DMS153 (cell line): ENCODE data around the gene ZDHHC14.
"Not testable (repeated sequence)": the region's sequence is repeated elsewhere in the genome, so short reads cannot be mapped to it uniquely, and the experiment has no call there.

Source experiments
- DNase-seq: peaks from one replicate; lab custom pipeline; 2025; lab: John Stamatoyannopoulos, UW

Gene ZDHHC14

GRCh38 chr6:157406661-157407060 lies 25.7 kb downstream of the ZDHHC14 start:
- DNase-seq: no peak

- no peak for DNase-seq
Observed at GRCh38 chr6:157407646-157408045, 26.7 kb downstream of the ZDHHC14 start.

- DNase-seq: not testable (repeated sequence)
Observed at GRCh38 chr6:157408427-157408826, 27.4 kb downstream of the ZDHHC14 start.

GRCh38 chr6:157410045-157410444 lies 29.1 kb downstream of the ZDHHC14 start:
- DNase-seq: no peak

- no peak for DNase-seq
Observed at GRCh38 chr6:157411368-157411767, 30.4 kb downstream of the ZDHHC14 start.

- DNase-seq: no peak
Observed at GRCh38 chr6:157412791-157413190, 31.8 kb downstream of the ZDHHC14 start.

- DNase-seq: no peak
Observed at GRCh38 chr6:157420497-157420896, 39.5 kb downstream of the ZDHHC14 start.

- no peak for DNase-seq
Observed at GRCh38 chr6:157424491-157425020, 43.6 kb downstream of the ZDHHC14 start.

- no peak for DNase-seq
Observed at GRCh38 chr6:157427969-157428368, 47.0 kb downstream of the ZDHHC14 start.

- DNase-seq: no peak
Observed at GRCh38 chr6:157428427-157429202, 47.6 kb downstream of the ZDHHC14 start.

GRCh38 chr6:157429248-157429647 lies 48.3 kb downstream of the ZDHHC14 start:
- no peak for DNase-seq

- no peak for DNase-seq
Observed at GRCh38 chr6:157430834-157431233, 49.8 kb downstream of the ZDHHC14 start.

- DNase-seq: no peak
Observed at GRCh38 chr6:157432231-157432891, 51.4 kb downstream of the ZDHHC14 start.

GRCh38 chr6:157432892-157433265 lies 51.9 kb downstream of the ZDHHC14 start:
- no peak for DNase-seq

- no peak for DNase-seq
Observed at GRCh38 chr6:157433678-157434081, 52.7 kb downstream of the ZDHHC14 start.

- no peak for DNase-seq
Observed at GRCh38 chr6:157434349-157435033, 53.5 kb downstream of the ZDHHC14 start.

GRCh38 chr6:157436219-157436943 lies 55.4 kb downstream of the ZDHHC14 start:
- no peak for DNase-seq

- no peak for DNase-seq
Observed at GRCh38 chr6:157436944-157437336, 56.0 kb downstream of the ZDHHC14 start.

GRCh38 chr6:157438611-157439111 lies 57.7 kb downstream of the ZDHHC14 start:
- DNase-seq: no peak

GRCh38 chr6:157440171-157440570 lies 59.2 kb downstream of the ZDHHC14 start:
- DNase-seq: no peak

- no peak for DNase-seq
Observed at GRCh38 chr6:157442291-157442690, 61.3 kb downstream of the ZDHHC14 start.
